HEK293 (cell line): ENCODE data around the gene NUBPL.

Source experiments
- CTCF ChIA-PET: fragments of 350-600 bp; formaldehyde crosslinking; extraction: SDS; loops from one replicate; lab custom pipeline; 2021; ENCODE audit warnings: antibody characterized with exemption; lab: Yijun Ruan, JAX
- POLR2A ChIA-PET: fragments of 300-600 bp; formaldehyde crosslinking; extraction: SDS; loops from one replicate; lab custom pipeline; 2020; ENCODE audit warnings: antibody characterized with exemption, inconsistent platforms; lab: Yijun Ruan, JAX
- H3K27ac ChIP-seq: fragments of 200-500 bp; sonication (Bioruptor generic); 2 replicates; pipeline ENCODE4 v1.5.1; 2014; ENCODE audit warnings: low read depth, low read length, control low read depth, inconsistent platforms; ENCODE audit errors: extremely low read depth
- H3K36me3 ChIP-seq, 2 experiments: fragments of 200-500 bp in 1 of 2; sonication (Bioruptor generic) in 1 of 2; 1 replicate in 1 of 2; 2 replicates in 1 of 2; pipeline ENCODE4 v1.5.1; 2014 to 2017; ENCODE audit warnings: inconsistent platforms in 2 of 2, low read length in 2 of 2; ENCODE audit not compliant: control insufficient read depth in 2 of 2, insufficient read depth in 1 of 2
- H3K4me1 ChIP-seq: fragments of 200-500 bp; sonication (Bioruptor generic); 2 replicates; pipeline ENCODE4 v1.5.1; 2014; ENCODE audit warnings: mild to moderate bottlenecking, low read length, inconsistent platforms; ENCODE audit not compliant: control insufficient read depth, insufficient read depth
- H3K4me3 ChIP-seq: 2 replicates; pipeline ENCODE4 v1.5.1; 2011; ENCODE audit warnings: low read depth, mild to moderate bottlenecking, control low read depth, low read length, moderate library complexity
- H3K9me3 ChIP-seq: fragments of 200-500 bp; sonication (Bioruptor generic); 2 replicates; pipeline ENCODE4 v1.5.1; 2014; ENCODE audit warnings: low read depth, low read length, inconsistent platforms; ENCODE audit not compliant: control insufficient read depth, insufficient read depth
- GLI2 ChIP-seq: fragments of 450-650 bp; formaldehyde crosslinking; IDR thresholded peaks from 2 replicates; pipeline ENCODE4; 2017; ENCODE audit warnings: missing biosample characterization, missing genetic modification characterization, low read depth, borderline replicate concordance
- KLF7 ChIP-seq: fragments of 450-650 bp; formaldehyde crosslinking; IDR thresholded peaks from 2 replicates; pipeline ENCODE4 v1.5.1; 2016; ENCODE audit warnings: missing biosample characterization, missing genetic modification characterization, borderline replicate concordance
- MZF1 ChIP-seq: fragments of 450-650 bp; formaldehyde crosslinking; IDR thresholded peaks from 2 replicates; pipeline ENCODE4 v1.5.1; 2017; ENCODE audit warnings: missing biosample characterization, missing genetic modification characterization, borderline replicate concordance
- SP2 ChIP-seq: fragments of 450-650 bp; formaldehyde crosslinking; IDR thresholded peaks from 2 replicates; pipeline ENCODE4 v1.5.1; 2016; ENCODE audit warnings: missing biosample characterization, missing genetic modification characterization
- ZFHX2 ChIP-seq: fragments of 450-650 bp; formaldehyde crosslinking; conservative IDR thresholded peaks from 2 replicates; pipeline ENCODE4 v1.5.1; 2016; ENCODE audit warnings: missing biosample characterization, missing genetic modification characterization
- ZFP37 ChIP-seq: fragments of 450-650 bp; formaldehyde crosslinking; IDR thresholded peaks from 2 replicates; pipeline ENCODE4 v1.5.1; 2016; ENCODE audit warnings: missing biosample characterization, missing genetic modification characterization
- ZFP41 ChIP-seq: fragments of 450-650 bp; formaldehyde crosslinking; IDR thresholded peaks from 2 replicates; pipeline ENCODE4 v1.5.1; 2016; ENCODE audit warnings: missing biosample characterization, missing genetic modification characterization, borderline replicate concordance
- ZNF24 ChIP-seq: fragments of 450-650 bp; formaldehyde crosslinking; IDR thresholded peaks from 2 replicates; pipeline ENCODE4 v1.5.1; 2016; ENCODE audit warnings: missing biosample characterization, missing genetic modification characterization
- ZNF354C ChIP-seq: fragments of 450-650 bp; formaldehyde crosslinking; IDR thresholded peaks from 2 replicates; pipeline ENCODE4 v1.5.1; 2016; ENCODE audit warnings: missing biosample characterization, missing genetic modification characterization, low read depth, borderline replicate concordance
- ZNF423 ChIP-seq: fragments of 450-650 bp; formaldehyde crosslinking; IDR thresholded peaks from 2 replicates; pipeline ENCODE4 v1.5.1; 2016; ENCODE audit warnings: missing biosample characterization, missing genetic modification characterization
- ZNF530 ChIP-seq: fragments of 450-650 bp; formaldehyde crosslinking; IDR thresholded peaks from 2 replicates; pipeline ENCODE4 v1.5.1; 2016; ENCODE audit warnings: low read depth, missing biosample characterization, missing genetic modification characterization
- ZNF544 ChIP-seq: fragments of 450-650 bp; formaldehyde crosslinking; IDR thresholded peaks from 2 replicates; pipeline ENCODE4 v1.5.0; 2017; ENCODE audit warnings: missing biosample characterization, missing genetic modification characterization
- ZNF561 ChIP-seq: fragments of 450-650 bp; IDR thresholded peaks from 2 replicates; pipeline ENCODE4 v1.5.1; 2018; ENCODE audit warnings: missing biosample characterization, missing genetic modification characterization, borderline replicate concordance
- ZNF571 ChIP-seq: fragments of 450-650 bp; formaldehyde crosslinking; IDR thresholded peaks from 2 replicates; pipeline ENCODE4 v1.5.0; 2017; ENCODE audit warnings: missing biosample characterization, missing genetic modification characterization
- ZNF596 ChIP-seq: fragments of 450-650 bp; IDR thresholded peaks from 2 replicates; pipeline ENCODE4 v1.5.0; 2018; ENCODE audit warnings: missing biosample characterization, mild to moderate bottlenecking, missing genetic modification characterization, moderate library complexity
- ZNF623 ChIP-seq: fragments of 450-650 bp; formaldehyde crosslinking; IDR thresholded peaks from 2 replicates; pipeline ENCODE4 v1.5.1; 2016; ENCODE audit warnings: missing biosample characterization, missing genetic modification characterization
- ZNF658 ChIP-seq: fragments of 450-650 bp; formaldehyde crosslinking; IDR thresholded peaks from 2 replicates; pipeline ENCODE4; 2016; ENCODE audit warnings: missing biosample characterization, missing genetic modification characterization
- ZNF660 ChIP-seq: fragments of 450-650 bp; IDR thresholded peaks from 2 replicates; pipeline ENCODE4 v1.5.1; 2018; ENCODE audit warnings: missing biosample characterization, mild to moderate bottlenecking, missing genetic modification characterization
- ZNF707 ChIP-seq: fragments of 450-650 bp; formaldehyde crosslinking; IDR thresholded peaks from 2 replicates; pipeline ENCODE4 v1.5.1; 2016; ENCODE audit warnings: missing biosample characterization, missing genetic modification characterization
- ZNF76 ChIP-seq: fragments of 450-650 bp; formaldehyde crosslinking; IDR thresholded peaks from 2 replicates; pipeline ENCODE4; 2016; ENCODE audit warnings: low read depth, missing biosample characterization, missing genetic modification characterization, borderline replicate concordance
- ZNF843 ChIP-seq: fragments of 450-650 bp; formaldehyde crosslinking; IDR thresholded peaks from 2 replicates; pipeline ENCODE4 v1.5.1; 2016; ENCODE audit warnings: missing biosample characterization, missing genetic modification characterization
- ZXDB ChIP-seq: fragments of 450-650 bp; formaldehyde crosslinking; IDR thresholded peaks from 2 replicates; pipeline ENCODE4 v1.5.1; 2016; ENCODE audit warnings: missing biosample characterization, missing genetic modification characterization
- TF ChIP-seq, protein P1 (sequence below): fragments of 450-650 bp; formaldehyde crosslinking; IDR thresholded peaks from 2 replicates; pipeline ENCODE4 v1.5.1; 2017; ENCODE audit warnings: missing biosample characterization, missing genetic modification characterization
- TF ChIP-seq, protein P2 (sequence below): fragments of 450-650 bp; formaldehyde crosslinking; IDR thresholded peaks from 2 replicates; pipeline ENCODE4 v1.5.1; 2016; ENCODE audit warnings: missing biosample characterization, missing genetic modification characterization
- TF ChIP-seq, protein P3 (sequence below): fragments of 450-650 bp; formaldehyde crosslinking; IDR thresholded peaks from 2 replicates; pipeline ENCODE4 v1.5.1; 2016; ENCODE audit warnings: missing biosample characterization, missing genetic modification characterization
- TF ChIP-seq, protein P4 (sequence below): fragments of 450-650 bp; formaldehyde crosslinking; IDR thresholded peaks from 2 replicates; pipeline ENCODE4 v1.5.1; 2016; ENCODE audit warnings: missing biosample characterization, missing genetic modification characterization
- TF ChIP-seq, protein P5 (sequence below): fragments of 450-650 bp; formaldehyde crosslinking; IDR thresholded peaks from 2 replicates; pipeline ENCODE4 v1.5.1; 2016; ENCODE audit warnings: missing biosample characterization, missing genetic modification characterization
- TF ChIP-seq, protein P6 (sequence below): fragments of 450-650 bp; formaldehyde crosslinking; conservative IDR thresholded peaks from 2 replicates; pipeline ENCODE4 v1.5.1; 2016; ENCODE audit warnings: low read depth, missing biosample characterization, missing genetic modification characterization

NUBPL gene

DNA sequence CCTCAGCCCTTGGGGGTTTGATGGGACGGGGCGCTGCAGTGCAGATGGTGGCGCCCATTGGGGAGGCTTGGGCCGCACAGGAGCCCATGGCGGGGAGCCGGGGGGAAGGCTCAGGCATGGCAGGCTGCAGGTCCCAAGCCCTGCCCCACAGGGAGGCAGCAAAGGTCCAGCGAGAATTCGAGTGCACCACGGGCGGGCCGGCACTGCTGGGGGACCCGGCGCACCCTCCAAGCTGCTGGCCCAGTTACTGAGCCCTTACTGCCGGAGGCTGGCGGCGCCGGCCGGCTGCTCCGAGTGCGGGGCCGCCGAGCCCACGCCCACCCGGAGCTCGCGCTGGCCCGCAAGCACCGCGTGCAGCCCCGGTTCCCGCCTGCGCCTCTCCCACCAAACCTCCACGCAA is 34.1 kb upstream of the NUBPL start:
- no peaks in the 10 kb centered on the region for H3K4me1 ChIP-seq
- POLR2A ChIA-PET: no interaction called here
- no peaks in the 10 kb centered on the region for H3K9me3 ChIP-seq
- CTCF ChIA-PET: no interaction called here
- H3K4me3 ChIP-seq: no peak overlapping the region
- no peaks in the 10 kb centered on the region for H3K36me3 ChIP-seq
- H3K27ac ChIP-seq: no peak overlapping the region
- TF ChIP-seq ZNF354C (tag by site-specific recombination) (no peak), ZNF843 (tag by site-specific recombination) (no peak), ZXDB (no peak), ZFP41 (tag by site-specific recombination) (no peak), SP2 (tag by site-specific recombination) (no peak), ZNF76 (tag by site-specific recombination) (no peak), ZNF660 (tag by site-specific recombination) (no peak), ZNF530 (tag by site-specific recombination) (no peak), ZNF24 (no peak), ZNF596 (tag by site-specific recombination) (no peak), ZNF623 (tag by site-specific recombination) (no peak), ZNF707 (no peak), GLI2 (no peak), MZF1 (tag by site-specific recombination) (no peak)
- TF ChIP-seq, protein P1, sequence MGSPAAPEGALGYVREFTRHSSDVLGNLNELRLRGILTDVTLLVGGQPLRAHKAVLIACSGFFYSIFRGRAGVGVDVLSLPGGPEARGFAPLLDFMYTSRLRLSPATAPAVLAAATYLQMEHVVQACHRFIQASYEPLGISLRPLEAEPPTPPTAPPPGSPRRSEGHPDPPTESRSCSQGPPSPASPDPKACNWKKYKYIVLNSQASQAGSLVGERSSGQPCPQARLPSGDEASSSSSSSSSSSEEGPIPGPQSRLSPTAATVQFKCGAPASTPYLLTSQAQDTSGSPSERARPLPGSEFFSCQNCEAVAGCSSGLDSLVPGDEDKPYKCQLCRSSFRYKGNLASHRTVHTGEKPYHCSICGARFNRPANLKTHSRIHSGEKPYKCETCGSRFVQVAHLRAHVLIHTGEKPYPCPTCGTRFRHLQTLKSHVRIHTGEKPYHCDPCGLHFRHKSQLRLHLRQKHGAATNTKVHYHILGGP (tag by site-specific recombination): no peak
- TF ChIP-seq, protein P2, sequence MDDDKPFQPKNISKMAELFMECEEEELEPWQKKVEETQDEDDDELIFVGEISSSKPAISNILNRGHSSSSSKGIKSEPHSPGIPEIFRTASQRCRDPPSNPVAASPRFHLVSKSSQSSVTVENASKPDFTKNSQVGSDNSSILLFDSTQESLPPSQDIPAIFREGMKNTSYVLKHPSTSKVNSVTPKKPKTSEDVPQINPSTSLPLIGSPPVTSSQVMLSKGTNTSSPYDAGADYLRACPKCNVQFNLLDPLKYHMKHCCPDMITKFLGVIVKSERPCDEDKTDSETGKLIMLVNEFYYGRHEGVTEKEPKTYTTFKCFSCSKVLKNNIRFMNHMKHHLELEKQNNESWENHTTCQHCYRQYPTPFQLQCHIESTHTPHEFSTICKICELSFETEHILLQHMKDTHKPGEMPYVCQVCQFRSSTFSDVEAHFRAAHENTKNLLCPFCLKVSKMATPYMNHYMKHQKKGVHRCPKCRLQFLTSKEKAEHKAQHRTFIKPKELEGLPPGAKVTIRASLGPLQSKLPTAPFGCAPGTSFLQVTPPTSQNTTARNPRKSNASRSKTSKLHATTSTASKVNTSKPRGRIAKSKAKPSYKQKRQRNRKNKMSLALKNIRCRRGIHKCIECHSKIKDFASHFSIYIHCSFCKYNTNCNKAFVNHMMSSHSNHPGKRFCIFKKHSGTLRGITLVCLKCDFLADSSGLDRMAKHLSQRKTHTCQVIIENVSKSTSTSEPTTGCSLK (tag by site-specific recombination): no peak
- TF ChIP-seq, protein P3, sequence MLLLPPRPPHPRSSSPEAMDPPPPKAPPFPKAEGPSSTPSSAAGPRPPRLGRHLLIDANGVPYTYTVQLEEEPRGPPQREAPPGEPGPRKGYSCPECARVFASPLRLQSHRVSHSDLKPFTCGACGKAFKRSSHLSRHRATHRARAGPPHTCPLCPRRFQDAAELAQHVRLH (tag by site-specific recombination): no peak
- TF ChIP-seq, protein P4, sequence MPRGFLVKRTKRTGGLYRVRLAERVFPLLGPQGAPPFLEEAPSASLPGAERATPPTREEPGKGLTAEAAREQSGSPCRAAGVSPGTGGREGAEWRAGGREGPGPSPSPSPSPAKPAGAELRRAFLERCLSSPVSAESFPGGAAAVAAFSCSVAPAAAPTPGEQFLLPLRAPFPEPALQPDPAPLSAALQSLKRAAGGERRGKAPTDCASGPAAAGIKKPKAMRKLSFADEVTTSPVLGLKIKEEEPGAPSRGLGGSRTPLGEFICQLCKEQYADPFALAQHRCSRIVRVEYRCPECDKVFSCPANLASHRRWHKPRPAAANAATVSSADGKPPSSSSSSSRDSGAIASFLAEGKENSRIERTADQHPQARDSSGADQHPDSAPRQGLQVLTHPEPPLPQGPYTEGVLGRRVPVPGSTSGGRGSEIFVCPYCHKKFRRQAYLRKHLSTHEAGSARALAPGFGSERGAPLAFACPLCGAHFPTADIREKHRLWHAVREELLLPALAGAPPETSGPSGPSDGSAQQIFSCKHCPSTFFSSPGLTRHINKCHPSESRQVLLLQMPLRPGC: no peak

DNA sequence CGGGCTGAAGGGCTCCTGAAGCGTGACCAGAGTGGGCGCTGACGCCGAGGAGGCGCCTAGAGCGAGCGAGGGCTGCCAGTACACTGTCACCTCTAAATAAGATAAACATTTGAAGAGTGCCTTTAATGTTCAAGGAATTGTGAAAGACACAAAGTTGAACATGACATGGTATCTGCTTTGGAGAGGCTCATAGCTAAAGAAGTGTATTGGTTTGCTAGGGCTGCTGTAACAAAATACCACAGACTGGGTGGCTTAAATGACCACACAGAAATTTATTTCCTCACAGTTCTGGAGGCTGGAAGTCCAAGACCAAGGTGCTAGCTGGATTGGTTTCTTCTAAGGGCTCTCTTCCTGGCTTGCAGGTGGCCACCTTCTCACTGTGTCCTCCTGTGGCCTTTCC is 33.7 kb upstream of the NUBPL start:
- Histone ChIP-seq H3K27ac (no peak overlapping the region), H3K4me1 (no peaks in the 10 kb centered on the region), H3K36me3 (no peaks in the 10 kb centered on the region), H3K9me3 (peaks cover 2% of the 10 kb centered on the region; the same call in 1 of the 2 replicates), H3K4me3 (no peak overlapping the region)
- ChIA-PET CTCF (no interaction called here), POLR2A (no interaction called here)
- TF ChIP-seq ZNF544 (tag by site-specific recombination) (no peak), ZFHX2 (no peak), KLF7 (no peak), ZNF561 (tag by site-specific recombination) (no peak), ZNF571 (tag by site-specific recombination) (no peak), ZFP37 (tag by site-specific recombination) (no peak), ZNF658 (tag by site-specific recombination) (no peak), ZNF423 (no peak)
- TF ChIP-seq, protein P5, sequence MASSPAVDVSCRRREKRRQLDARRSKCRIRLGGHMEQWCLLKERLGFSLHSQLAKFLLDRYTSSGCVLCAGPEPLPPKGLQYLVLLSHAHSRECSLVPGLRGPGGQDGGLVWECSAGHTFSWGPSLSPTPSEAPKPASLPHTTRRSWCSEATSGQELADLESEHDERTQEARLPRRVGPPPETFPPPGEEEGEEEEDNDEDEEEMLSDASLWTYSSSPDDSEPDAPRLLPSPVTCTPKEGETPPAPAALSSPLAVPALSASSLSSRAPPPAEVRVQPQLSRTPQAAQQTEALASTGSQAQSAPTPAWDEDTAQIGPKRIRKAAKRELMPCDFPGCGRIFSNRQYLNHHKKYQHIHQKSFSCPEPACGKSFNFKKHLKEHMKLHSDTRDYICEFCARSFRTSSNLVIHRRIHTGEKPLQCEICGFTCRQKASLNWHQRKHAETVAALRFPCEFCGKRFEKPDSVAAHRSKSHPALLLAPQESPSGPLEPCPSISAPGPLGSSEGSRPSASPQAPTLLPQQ (tag by site-specific recombination): no peak
- TF ChIP-seq, protein P6, sequence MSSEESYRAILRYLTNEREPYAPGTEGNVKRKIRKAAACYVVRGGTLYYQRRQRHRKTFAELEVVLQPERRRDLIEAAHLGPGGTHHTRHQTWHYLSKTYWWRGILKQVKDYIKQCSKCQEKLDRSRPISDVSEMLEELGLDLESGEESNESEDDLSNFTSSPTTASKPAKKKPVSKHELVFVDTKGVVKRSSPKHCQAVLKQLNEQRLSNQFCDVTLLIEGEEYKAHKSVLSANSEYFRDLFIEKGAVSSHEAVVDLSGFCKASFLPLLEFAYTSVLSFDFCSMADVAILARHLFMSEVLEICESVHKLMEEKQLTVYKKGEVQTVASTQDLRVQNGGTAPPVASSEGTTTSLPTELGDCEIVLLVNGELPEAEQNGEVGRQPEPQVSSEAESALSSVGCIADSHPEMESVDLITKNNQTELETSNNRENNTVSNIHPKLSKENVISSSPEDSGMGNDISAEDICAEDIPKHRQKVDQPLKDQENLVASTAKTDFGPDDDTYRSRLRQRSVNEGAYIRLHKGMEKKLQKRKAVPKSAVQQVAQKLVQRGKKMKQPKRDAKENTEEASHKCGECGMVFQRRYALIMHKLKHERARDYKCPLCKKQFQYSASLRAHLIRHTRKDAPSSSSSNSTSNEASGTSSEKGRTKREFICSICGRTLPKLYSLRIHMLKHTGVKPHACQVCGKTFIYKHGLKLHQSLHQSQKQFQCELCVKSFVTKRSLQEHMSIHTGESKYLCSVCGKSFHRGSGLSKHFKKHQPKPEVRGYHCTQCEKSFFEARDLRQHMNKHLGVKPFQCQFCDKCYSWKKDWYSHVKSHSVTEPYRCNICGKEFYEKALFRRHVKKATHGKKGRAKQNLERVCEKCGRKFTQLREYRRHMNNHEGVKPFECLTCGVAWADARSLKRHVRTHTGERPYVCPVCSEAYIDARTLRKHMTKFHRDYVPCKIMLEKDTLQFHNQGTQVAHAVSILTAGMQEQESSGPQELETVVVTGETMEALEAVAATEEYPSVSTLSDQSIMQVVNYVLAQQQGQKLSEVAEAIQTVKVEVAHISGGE: no peak
